Fibroblast of lung (primary cell): ENCODE results near the gene PTGFRN.

Experiments
- EZH2 ChIP-seq: IDR thresholded peaks from 2 replicates; pipeline ENCODE4 v1.5.1; 2012; ENCODE audit warnings: low read length, control low read depth, mild to moderate bottlenecking; ENCODE audit errors: missing control alignments
- TF ChIP-seq, protein P1 (sequence below), 2 donors: IDR thresholded peaks in 1 of 2; conservative IDR thresholded peaks in 1 of 2; 1 replicate in 1 of 2; 2 replicates in 1 of 2; pipeline ENCODE4 v1.5.1; 2011 to 2012; ENCODE audit warnings: low read length in 2 of 2, control low read depth in 1 of 2, inconsistent platforms in 1 of 2, low read depth in 1 of 2, mild to moderate bottlenecking in 1 of 2

DNA sequence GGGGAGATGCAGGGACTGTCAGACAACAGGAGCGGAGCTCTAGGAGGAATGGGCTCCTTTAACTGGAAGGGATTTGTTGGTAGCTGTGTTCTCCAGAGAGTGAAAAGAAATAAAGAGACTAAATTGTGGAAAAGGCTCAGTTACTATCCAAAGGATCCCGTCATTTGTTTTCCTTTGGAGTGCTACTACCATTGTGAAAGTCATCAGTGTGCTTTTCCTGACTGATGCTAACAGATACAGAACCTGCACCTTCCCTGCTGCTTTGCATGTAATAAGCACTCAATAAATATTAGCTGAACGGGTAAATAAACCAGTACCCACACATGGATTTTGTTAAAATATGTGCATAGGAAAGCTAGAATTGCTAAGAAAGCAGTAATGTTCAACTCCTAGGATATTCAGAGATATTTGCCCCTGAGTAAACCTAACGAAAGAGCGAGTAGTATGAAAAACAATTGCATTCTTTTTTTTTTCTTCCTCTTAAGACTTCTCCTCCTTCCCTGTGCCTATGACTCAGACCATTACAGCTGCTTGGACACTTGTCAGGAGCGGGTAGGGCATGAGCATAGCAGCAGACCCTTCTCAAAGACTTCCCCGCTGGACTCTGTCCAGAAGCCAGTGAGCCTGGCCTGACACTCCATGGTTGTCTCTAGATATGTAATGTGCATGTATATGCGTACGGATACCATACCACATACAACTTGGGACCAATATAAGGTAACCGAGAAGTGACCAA lies 41.7 kb downstream of the PTGFRN start:
- TF ChIP-seq, protein P1, sequence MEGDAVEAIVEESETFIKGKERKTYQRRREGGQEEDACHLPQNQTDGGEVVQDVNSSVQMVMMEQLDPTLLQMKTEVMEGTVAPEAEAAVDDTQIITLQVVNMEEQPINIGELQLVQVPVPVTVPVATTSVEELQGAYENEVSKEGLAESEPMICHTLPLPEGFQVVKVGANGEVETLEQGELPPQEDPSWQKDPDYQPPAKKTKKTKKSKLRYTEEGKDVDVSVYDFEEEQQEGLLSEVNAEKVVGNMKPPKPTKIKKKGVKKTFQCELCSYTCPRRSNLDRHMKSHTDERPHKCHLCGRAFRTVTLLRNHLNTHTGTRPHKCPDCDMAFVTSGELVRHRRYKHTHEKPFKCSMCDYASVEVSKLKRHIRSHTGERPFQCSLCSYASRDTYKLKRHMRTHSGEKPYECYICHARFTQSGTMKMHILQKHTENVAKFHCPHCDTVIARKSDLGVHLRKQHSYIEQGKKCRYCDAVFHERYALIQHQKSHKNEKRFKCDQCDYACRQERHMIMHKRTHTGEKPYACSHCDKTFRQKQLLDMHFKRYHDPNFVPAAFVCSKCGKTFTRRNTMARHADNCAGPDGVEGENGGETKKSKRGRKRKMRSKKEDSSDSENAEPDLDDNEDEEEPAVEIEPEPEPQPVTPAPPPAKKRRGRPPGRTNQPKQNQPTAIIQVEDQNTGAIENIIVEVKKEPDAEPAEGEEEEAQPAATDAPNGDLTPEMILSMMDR (conservative IDR thresholded peaks at IDR 0.05 in 1 of 2, IDR thresholded peaks at IDR 0.05 in 1 of 2; ENCODE audit: low read depth in 1 of 2, low read length in 2 of 2), result no peak
- TF ChIP-seq EZH2, result no peak
